ENCODE results near the gene EBP. TPM values are rescaled to one million over a fixed set of nuclear protein-coding genes. Genes with fewer than 3 reads are reported as not detected.
A peak's percentile ranks its signal among the peaks of the same experiment; 100 is the strongest.
"Not testable (repeated sequence)": the region's sequence is repeated elsewhere in the genome, so short reads cannot be mapped to it uniquely, and the experiment has no call there.

The EBP gene
- polyA plus RNA-seq, 1 donor from 2014 or later, result 134 TPM

DNA sequence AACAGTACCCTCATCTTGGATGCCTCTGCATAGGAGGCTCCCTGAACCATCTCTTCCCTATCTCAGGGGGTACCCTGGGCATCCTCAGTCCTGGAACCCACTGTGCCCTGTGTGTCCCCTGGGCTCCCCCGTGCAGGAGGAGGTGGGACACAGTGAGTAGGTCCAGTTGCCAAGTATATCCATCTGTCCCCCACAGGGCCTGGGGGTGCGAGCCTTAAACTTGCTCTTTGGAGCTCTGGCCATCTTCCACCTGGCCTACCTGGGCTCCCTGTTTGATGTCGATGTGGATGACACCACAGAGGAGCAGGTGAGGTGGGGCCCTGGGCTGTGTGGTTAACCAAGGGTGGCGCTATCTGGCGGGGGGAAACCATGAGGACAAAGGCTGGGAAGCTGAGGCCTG is 4.6 kb upstream of the EBP start:
- H3K36me3 ChIP-seq (ENCODE audit: insufficient read depth, low read length), result no peaks in the 10 kb centered on the region
- H3K9ac ChIP-seq (ENCODE audit: low read length), result no peak overlapping the region
- H3F3A ChIP-seq (ENCODE audit: insufficient read depth, low read length, poor library complexity, severe bottlenecking), result no peaks in the 10 kb centered on the region
- H3K79me2 ChIP-seq (replicated peaks; ENCODE audit: insufficient read depth, low read length), result no peaks in the 10 kb centered on the region
- no peak overlapping the region for H3K4me3 ChIP-seq (ENCODE audit: low read length)
- TF ChIP-seq EP300 (conservative IDR thresholded peaks at IDR 0.05; ENCODE audit: poor library complexity, severe bottlenecking), result no peak
- TF ChIP-seq RAD21 (conservative IDR thresholded peaks at IDR 0.05), result no peak
- TF ChIP-seq, protein P1, sequence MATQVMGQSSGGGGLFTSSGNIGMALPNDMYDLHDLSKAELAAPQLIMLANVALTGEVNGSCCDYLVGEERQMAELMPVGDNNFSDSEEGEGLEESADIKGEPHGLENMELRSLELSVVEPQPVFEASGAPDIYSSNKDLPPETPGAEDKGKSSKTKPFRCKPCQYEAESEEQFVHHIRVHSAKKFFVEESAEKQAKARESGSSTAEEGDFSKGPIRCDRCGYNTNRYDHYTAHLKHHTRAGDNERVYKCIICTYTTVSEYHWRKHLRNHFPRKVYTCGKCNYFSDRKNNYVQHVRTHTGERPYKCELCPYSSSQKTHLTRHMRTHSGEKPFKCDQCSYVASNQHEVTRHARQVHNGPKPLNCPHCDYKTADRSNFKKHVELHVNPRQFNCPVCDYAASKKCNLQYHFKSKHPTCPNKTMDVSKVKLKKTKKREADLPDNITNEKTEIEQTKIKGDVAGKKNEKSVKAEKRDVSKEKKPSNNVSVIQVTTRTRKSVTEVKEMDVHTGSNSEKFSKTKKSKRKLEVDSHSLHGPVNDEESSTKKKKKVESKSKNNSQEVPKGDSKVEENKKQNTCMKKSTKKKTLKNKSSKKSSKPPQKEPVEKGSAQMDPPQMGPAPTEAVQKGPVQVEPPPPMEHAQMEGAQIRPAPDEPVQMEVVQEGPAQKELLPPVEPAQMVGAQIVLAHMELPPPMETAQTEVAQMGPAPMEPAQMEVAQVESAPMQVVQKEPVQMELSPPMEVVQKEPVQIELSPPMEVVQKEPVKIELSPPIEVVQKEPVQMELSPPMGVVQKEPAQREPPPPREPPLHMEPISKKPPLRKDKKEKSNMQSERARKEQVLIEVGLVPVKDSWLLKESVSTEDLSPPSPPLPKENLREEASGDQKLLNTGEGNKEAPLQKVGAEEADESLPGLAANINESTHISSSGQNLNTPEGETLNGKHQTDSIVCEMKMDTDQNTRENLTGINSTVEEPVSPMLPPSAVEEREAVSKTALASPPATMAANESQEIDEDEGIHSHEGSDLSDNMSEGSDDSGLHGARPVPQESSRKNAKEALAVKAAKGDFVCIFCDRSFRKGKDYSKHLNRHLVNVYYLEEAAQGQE (IDR thresholded peaks at IDR 0.05; ENCODE audit: borderline replicate concordance), result no peak
- TF ChIP-seq, protein P2, sequence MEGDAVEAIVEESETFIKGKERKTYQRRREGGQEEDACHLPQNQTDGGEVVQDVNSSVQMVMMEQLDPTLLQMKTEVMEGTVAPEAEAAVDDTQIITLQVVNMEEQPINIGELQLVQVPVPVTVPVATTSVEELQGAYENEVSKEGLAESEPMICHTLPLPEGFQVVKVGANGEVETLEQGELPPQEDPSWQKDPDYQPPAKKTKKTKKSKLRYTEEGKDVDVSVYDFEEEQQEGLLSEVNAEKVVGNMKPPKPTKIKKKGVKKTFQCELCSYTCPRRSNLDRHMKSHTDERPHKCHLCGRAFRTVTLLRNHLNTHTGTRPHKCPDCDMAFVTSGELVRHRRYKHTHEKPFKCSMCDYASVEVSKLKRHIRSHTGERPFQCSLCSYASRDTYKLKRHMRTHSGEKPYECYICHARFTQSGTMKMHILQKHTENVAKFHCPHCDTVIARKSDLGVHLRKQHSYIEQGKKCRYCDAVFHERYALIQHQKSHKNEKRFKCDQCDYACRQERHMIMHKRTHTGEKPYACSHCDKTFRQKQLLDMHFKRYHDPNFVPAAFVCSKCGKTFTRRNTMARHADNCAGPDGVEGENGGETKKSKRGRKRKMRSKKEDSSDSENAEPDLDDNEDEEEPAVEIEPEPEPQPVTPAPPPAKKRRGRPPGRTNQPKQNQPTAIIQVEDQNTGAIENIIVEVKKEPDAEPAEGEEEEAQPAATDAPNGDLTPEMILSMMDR (IDR thresholded peaks at IDR 0.05; ENCODE audit: poor library complexity, severe bottlenecking), result no peak
- no peak for TF ChIP-seq SMC3 (conservative IDR thresholded peaks at IDR 0.05; ENCODE audit: poor library complexity)
- no peak for TF ChIP-seq TAF1 (IDR thresholded peaks at IDR 0.05; ENCODE audit: low read depth)
- no peak for TF ChIP-seq EZH2 (IDR thresholded peaks at IDR 0.05; ENCODE audit: borderline replicate concordance, insufficient read depth, low read length, poor library complexity, severe bottlenecking)
- TF ChIP-seq MXI1 (conservative IDR thresholded peaks at IDR 0.05; ENCODE audit: poor library complexity, severe bottlenecking), result no peak
- no peak for TF ChIP-seq POLR2AphosphoS5 (IDR thresholded peaks at IDR 0.05)
- no peak overlapping the region for H3K4me2 ChIP-seq (ENCODE audit: low read length)
- no peaks in the 10 kb centered on the region for H4K20me1 ChIP-seq (ENCODE audit: insufficient read depth)
- H3K9me3 ChIP-seq (ENCODE audit: low read length), result no peaks in the 10 kb centered on the region
- H3K27me3 ChIP-seq (ENCODE audit: insufficient read depth, low read depth, low read length), result no peaks in the 10 kb centered on the region
- no peak overlapping the region for H3K27ac ChIP-seq (ENCODE audit: low read length)
- H3K9me2 ChIP-seq (ENCODE audit: insufficient read depth, low read length), result no peaks in the 10 kb centered on the region
- no peak overlapping the region for H2AFZ ChIP-seq (ENCODE audit: low read depth, low read length)

DNA sequence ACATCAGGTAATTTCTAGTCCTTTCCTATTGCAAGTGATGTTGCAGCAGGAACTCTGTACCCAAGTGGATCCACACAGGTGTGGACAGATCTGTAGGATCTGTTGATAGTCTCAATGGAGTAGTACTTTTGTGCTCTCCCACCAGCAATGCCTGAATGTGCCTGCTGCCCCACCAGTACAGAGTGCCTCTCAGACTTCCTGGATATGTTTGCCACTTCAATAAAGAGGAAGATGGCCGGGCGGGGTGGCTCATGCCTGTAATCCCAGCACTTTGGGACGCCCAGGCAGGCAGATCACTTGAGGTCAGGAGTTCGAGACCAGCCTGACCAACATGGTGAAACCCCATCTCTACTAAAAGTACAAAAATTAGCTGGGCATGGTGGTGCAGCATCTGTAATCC is 2.1 kb upstream of the EBP start:
- H3K4me2 ChIP-seq (ENCODE audit: low read length); H3F3A ChIP-seq (ENCODE audit: insufficient read depth, low read length, poor library complexity, severe bottlenecking); H3K27me3 ChIP-seq (ENCODE audit: insufficient read depth, low read depth, low read length); H3K4me3 ChIP-seq (ENCODE audit: low read length); H3K9me3 ChIP-seq (ENCODE audit: low read length); H3K36me3 ChIP-seq (ENCODE audit: insufficient read depth, low read length); H3K79me2 ChIP-seq (replicated peaks; ENCODE audit: insufficient read depth, low read length); H3K9ac ChIP-seq (ENCODE audit: low read length); H2AFZ ChIP-seq (ENCODE audit: low read depth, low read length); H4K20me1 ChIP-seq (ENCODE audit: insufficient read depth); H3K27ac ChIP-seq (ENCODE audit: low read length); H3K9me2 ChIP-seq (ENCODE audit: insufficient read depth, low read length): not testable (repeated sequence)

DNA sequence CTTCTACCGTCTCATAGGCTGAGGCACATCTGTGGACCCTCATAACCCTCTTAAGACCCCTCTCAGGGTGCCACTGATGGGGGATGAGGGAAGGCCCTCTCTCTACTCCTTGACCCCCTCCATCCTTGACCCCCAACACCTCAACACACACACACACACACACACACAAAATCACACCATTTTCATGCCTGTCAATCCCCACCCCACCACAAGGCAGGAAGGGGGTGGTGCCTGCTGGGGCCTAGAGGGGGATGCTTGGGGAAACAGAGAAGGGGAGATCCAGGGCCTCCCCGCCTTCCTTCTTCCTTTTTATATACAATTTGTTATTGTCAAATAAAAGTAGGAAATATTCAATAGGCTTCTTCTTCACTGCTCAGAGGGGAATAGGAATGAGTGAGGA is 1.2 kb upstream of the EBP start:
- Histone ChIP-seq H3K4me2 (ENCODE audit: low read length) (no peak overlapping the region), H4K20me1 (ENCODE audit: insufficient read depth) (no peaks in the 10 kb centered on the region), H3K27ac (ENCODE audit: low read length) (peak overlapping the region; percentile 85), H3K4me3 (ENCODE audit: low read length) (no peak overlapping the region), H3F3A (ENCODE audit: insufficient read depth, low read length, poor library complexity, severe bottlenecking) (no peaks in the 10 kb centered on the region), H2AFZ (ENCODE audit: low read depth, low read length) (no peak overlapping the region), H3K36me3 (ENCODE audit: insufficient read depth, low read length) (no peaks in the 10 kb centered on the region), H3K9me2 (ENCODE audit: insufficient read depth, low read length) (no peaks in the 10 kb centered on the region), H3K79me2 (replicated peaks; ENCODE audit: insufficient read depth, low read length) (peaks cover 6% of the 10 kb centered on the region), H3K27me3 (ENCODE audit: insufficient read depth, low read depth, low read length) (no peaks in the 10 kb centered on the region), H3K9me3 (ENCODE audit: low read length) (no peaks in the 10 kb centered on the region), H3K9ac (ENCODE audit: low read length) (no peak overlapping the region)
- TF ChIP-seq TAF1 (IDR thresholded peaks at IDR 0.05; ENCODE audit: low read depth) (no peak), EZH2 (IDR thresholded peaks at IDR 0.05; ENCODE audit: borderline replicate concordance, insufficient read depth, low read length, poor library complexity, severe bottlenecking) (no peak), EP300 (conservative IDR thresholded peaks at IDR 0.05; ENCODE audit: poor library complexity, severe bottlenecking) (no peak), POLR2AphosphoS5 (IDR thresholded peaks at IDR 0.05) (no peak), SMC3 (conservative IDR thresholded peaks at IDR 0.05; ENCODE audit: poor library complexity) (no peak), RAD21 (conservative IDR thresholded peaks at IDR 0.05) (no peak), MXI1 (conservative IDR thresholded peaks at IDR 0.05; ENCODE audit: poor library complexity, severe bottlenecking) (no peak)
- TF ChIP-seq, protein P2 (IDR thresholded peaks at IDR 0.05; ENCODE audit: poor library complexity, severe bottlenecking), result no peak
- TF ChIP-seq, protein P1 (IDR thresholded peaks at IDR 0.05; ENCODE audit: borderline replicate concordance), result no peak
